ENCODE results near the gene ZFAND3.

DNA sequence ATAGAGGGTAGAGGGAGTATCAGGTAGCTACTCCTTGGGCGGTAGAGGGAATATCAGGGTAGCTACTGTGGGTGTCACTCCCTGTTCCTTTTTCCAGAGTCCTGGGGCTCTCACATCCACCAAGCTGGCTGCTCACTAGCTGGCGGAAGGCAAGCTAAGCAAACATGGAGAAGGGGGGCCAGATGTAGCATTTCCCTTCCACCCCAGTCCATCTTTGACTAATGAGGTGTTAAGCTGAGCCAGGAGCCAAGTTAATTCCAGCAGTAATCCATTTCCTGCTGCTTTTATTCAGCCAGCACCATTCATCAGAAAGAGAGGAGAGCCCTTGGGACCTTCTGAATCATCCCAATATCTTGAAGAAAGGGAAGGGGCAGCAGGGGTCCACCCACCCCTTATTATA lies 330.0 kb downstream of the ZFAND3 start:
- TF ChIP-seq CTCF (IDR thresholded peaks at IDR 0.05; ENCODE audit: poor library complexity) = no peak
- TF ChIP-seq EZH2phosphoT487 (IDR thresholded peaks at IDR 0.05; ENCODE audit: low read depth, severe bottlenecking, unreplicated experiment) = no peak
- TF ChIP-seq EZH2 (IDR thresholded peaks at IDR 0.05; ENCODE audit: borderline replicate concordance) = no peak

Measured in hepatocyte (in vitro differentiated cells).